Astrocyte (in vitro differentiated cells and primary cell): ENCODE results near the gene ORC4.

Experiments used
- CTCF ChIP-seq: IDR thresholded peaks from 2 replicates; pipeline ENCODE4 v1.5.1; 2011; ENCODE audit warnings: low read depth, mild to moderate bottlenecking, inconsistent platforms, low read length, moderate library complexity; ENCODE audit not compliant: insufficient read depth
- EZH2 ChIP-seq: IDR thresholded peaks from 2 replicates; pipeline ENCODE4 v1.6.1; 2012; ENCODE audit warnings: mild to moderate bottlenecking, low read length, inconsistent platforms; ENCODE audit not compliant: insufficient read depth

GRCh38 chr2:148067801-148068200 lies 47.3 kb upstream of the ORC4 start:
- TF ChIP-seq CTCF: no peak
- no peak for TF ChIP-seq EZH2
